Thyroid gland (tissue), 4 donors: ENCODE results near the gene PAMR1.

ENCODE experiments used
- CTCF ChIP-seq, 6 experiments: fragments of 200-600 bp in 3 of 6; fragments of 450-650 bp in 3 of 6; sonication (generic) in 3 of 6; IDR thresholded peaks; one replicate each; pipeline ENCODE4 v1.5.1; 2016 to 2019; ENCODE audit warnings: antibody characterized with exemption in 6 of 6, mild to moderate bottlenecking in 2 of 6, inconsistent platforms in 1 of 6, moderate library complexity in 1 of 6
- POLR2A ChIP-seq, 2 donors: fragments of 450-650 bp; IDR thresholded peaks; one replicate each; pipeline ENCODE4 v1.6.1; 2017; ENCODE audit warnings: antibody characterized with exemption in 2 of 2, mild to moderate bottlenecking in 2 of 2, moderate library complexity in 1 of 2

GRCh38 chr11:35477901-35478300, 47.5 kb downstream of the PAMR1 start:
- no peak for TF ChIP-seq CTCF (IDR thresholded peaks at IDR 0.05)
- TF ChIP-seq POLR2A (IDR thresholded peaks at IDR 0.05): no peak
